Thyroid gland (tissue), 4 donors: Measurements from ENCODE around the gene MRPL52.

Experiments
- CTCF ChIP-seq, 6 experiments: fragments of 200-600 bp in 3 of 6; fragments of 450-650 bp in 3 of 6; sonication (generic) in 3 of 6; IDR thresholded peaks; one replicate each; pipeline ENCODE4 v1.5.1; 2016 to 2019; ENCODE audit warnings: antibody characterized with exemption in 6 of 6, mild to moderate bottlenecking in 2 of 6, inconsistent platforms in 1 of 6, moderate library complexity in 1 of 6
- POLR2A ChIP-seq, 2 donors: fragments of 450-650 bp; IDR thresholded peaks; one replicate each; pipeline ENCODE4 v1.6.1; 2017; ENCODE audit warnings: antibody characterized with exemption in 2 of 2, mild to moderate bottlenecking in 2 of 2, moderate library complexity in 1 of 2

DNA sequence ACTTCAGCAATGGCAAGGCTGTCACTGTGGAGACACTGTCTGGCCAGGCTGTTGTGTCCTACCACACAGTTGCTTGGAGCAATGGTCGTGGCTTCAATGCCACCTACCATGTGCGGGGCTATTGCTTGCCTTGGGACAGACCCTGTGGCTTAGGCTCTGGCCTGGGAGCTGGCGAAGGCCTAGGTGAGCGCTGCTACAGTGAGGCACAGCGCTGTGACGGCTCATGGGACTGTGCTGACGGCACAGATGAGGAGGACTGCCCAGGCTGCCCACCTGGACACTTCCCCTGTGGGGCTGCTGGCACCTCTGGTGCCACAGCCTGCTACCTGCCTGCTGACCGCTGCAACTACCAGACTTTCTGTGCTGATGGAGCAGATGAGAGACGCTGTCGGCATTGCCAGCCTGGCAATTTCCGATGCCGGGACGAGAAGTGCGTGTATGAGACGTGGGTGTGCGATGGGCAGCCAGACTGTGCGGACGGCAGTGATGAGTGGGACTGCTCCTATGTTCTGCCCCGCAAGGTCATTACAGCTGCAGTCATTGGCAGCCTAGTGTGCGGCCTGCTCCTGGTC is 46.1 kb downstream of the MRPL52 start:
- TF ChIP-seq CTCF (IDR thresholded peaks at IDR 0.05) (no peak), POLR2A (IDR thresholded peaks at IDR 0.05) (no peak)
